K562 (cell line): ENCODE results near the gene NUP35. TPM values are rescaled to one million over a fixed set of nuclear protein-coding genes. Genes with fewer than 3 reads are reported as not detected.

Experiments
- ARID2 ChIP-seq: fragments of 450-650 bp; IDR thresholded peaks from 2 replicates; pipeline ENCODE4 v1.6.1; 2017; ENCODE audit warnings: antibody characterized with exemption, mild to moderate bottlenecking
- ETV1 ChIP-seq: fragments of 450-650 bp; conservative IDR thresholded peaks from 2 replicates; pipeline ENCODE4 v1.6.1; 2016; ENCODE audit warnings: missing genetic modification characterization, control low read depth, low read depth, missing compliant biosample characterization
- FOXK2 ChIP-seq, 2 experiments: fragments of 450-650 bp; IDR thresholded peaks in 1 of 2; conservative IDR thresholded peaks in 1 of 2; 2 replicates each; pipeline ENCODE4 v1.6.1; 2016; ENCODE audit warnings: low read depth in 2 of 2, mild to moderate bottlenecking in 1 of 2
- GABPB1 ChIP-seq: sonication (generic); formaldehyde crosslinking; IDR thresholded peaks from 2 replicates; pipeline ENCODE4 v1.8.0; 2022; ENCODE audit warnings: mild to moderate bottlenecking, missing genetic modification reagents
- POLR2A ChIP-seq: fragments of 450-650 bp; conservative IDR thresholded peaks from 2 replicates; pipeline ENCODE4 v1.6.1; 2016
- POLR2AphosphoS5 ChIP-seq: IDR thresholded peaks from 2 replicates; pipeline ENCODE4 v1.6.1; 2011; ENCODE audit warnings: mild to moderate bottlenecking, low read depth, low read length, moderate library complexity; ENCODE audit not compliant: control insufficient read depth, insufficient read depth
- POU5F1 ChIP-seq: fragments of 150-350 bp; IDR thresholded peaks from 2 replicates; pipeline ENCODE4 v1.6.1; 2014; ENCODE audit warnings: borderline replicate concordance, low read length, low read depth, mild to moderate bottlenecking; ENCODE audit not compliant: partially characterized antibody
- PTRF ChIP-seq: fragments of 450-650 bp; IDR thresholded peaks from 2 replicates; pipeline ENCODE4 v1.6.1; 2016; ENCODE audit warnings: mild to moderate bottlenecking, missing genetic modification characterization, missing compliant biosample characterization
- RERE ChIP-seq: sonication (generic); formaldehyde crosslinking; IDR thresholded peaks from 2 replicates; pipeline ENCODE4 v1.8.0; 2023; ENCODE audit warnings: missing genetic modification reagents, mild to moderate bottlenecking, borderline replicate concordance
- SMAD3 ChIP-seq: fragments of 450-650 bp; formaldehyde crosslinking; conservative IDR thresholded peaks from 2 replicates; pipeline ENCODE4 v1.4.0; 2020; ENCODE audit warnings: mild to moderate bottlenecking
- YY1 ChIP-seq, 3 experiments: IDR thresholded peaks; 2 replicates each; pipeline ENCODE4 v1.6.1; 2011; ENCODE audit warnings: low read length in 2 of 3, mild to moderate bottlenecking in 2 of 3, moderate library complexity in 2 of 3, borderline replicate concordance in 1 of 3, control low read depth in 1 of 3, low read depth in 1 of 3; ENCODE audit not compliant: insufficient read depth in 3 of 3, insufficient replicate concordance in 2 of 3, control insufficient read depth in 1 of 3, insufficient read length in 1 of 3; ENCODE audit errors: extremely low read depth in 1 of 3
- ZKSCAN8 ChIP-seq: fragments of 200-800 bp; sonication (Bioruptor generic); IDR thresholded peaks from 2 replicates; pipeline ENCODE4 v1.6.1; 2016; ENCODE audit warnings: missing genetic modification characterization, missing compliant biosample characterization
- ZMIZ1 ChIP-seq, 2 experiments: fragments of 150-350 bp in 1 of 2; IDR thresholded peaks; 2 replicates each; pipeline ENCODE4 v1.6.1; 2012 to 2016; ENCODE audit warnings: low read depth in 2 of 2, low read length in 2 of 2, mild to moderate bottlenecking in 1 of 2, moderate library complexity in 1 of 2
- ZNF398 ChIP-seq: fragments of 250-450 bp; sonication (Bioruptor Pico); IDR thresholded peaks from 2 replicates; pipeline ENCODE4 v1.8.0; 2021; ENCODE audit warnings: moderate library complexity, mild to moderate bottlenecking, inconsistent platforms
- ZNF695 ChIP-seq: fragments of 450-650 bp; formaldehyde crosslinking; IDR thresholded peaks from 2 replicates; pipeline ENCODE4 v1.4.0; 2020; ENCODE audit warnings: mild to moderate bottlenecking, moderate library complexity
- polyA plus RNA-seq, 8 experiments: library from polyadenylated mRNA; depleted of rRNA in 4 of 8; stranded (reverse) in 5 of 8; unstranded in 3 of 8; fragments of >200 nt; fragmentation: Nextera tagmentation in 2 of 8; fragmentation: Illumina TruSeq in 1 of 8; extraction: Ambion mirVana in 2 of 8; extraction: Trizol in 1 of 8; gene quantifications; 2 replicates each; pipeline versions ENCODE4 v1.2.1 to v1.2.3, GENCODE V29; 2011 to 2014; ENCODE audit warnings: inconsistent platforms in 1 of 8, missing spikeins in 1 of 8
- total RNA-seq, 7 experiments: library from RNA; depleted of rRNA in 6 of 7; stranded (reverse); fragments of >200 nt in 6 of 7; fragmentation: Illumina TruSeq in 2 of 7; extraction: Trizol in 2 of 7; gene quantifications; 2 replicates each; pipeline versions ENCODE4 v1.2.1 to v1.2.3, GENCODE V29; 2011 to 2021; ENCODE audit warnings: low replicate concordance in 1 of 7

NUP35 gene
- total and polyA plus RNA-seq, 9 of the 15 experiments (the other 6 are each of a cell fraction or from before 2014, with no cell fraction given), result 24.5 to 78.2 (median 51.1) TPM

- TF ChIP-seq ZNF398 (no peak), POU5F1 (no peak), ETV1 (tag) (peak; percentile 64), YY1 (IDR thresholded peaks at IDR 0.05; ENCODE audit: borderline replicate concordance in 1 of 3, control insufficient read depth in 1 of 3, extremely low read depth in 1 of 3, insufficient read depth in 3 of 3, insufficient read length in 1 of 3, insufficient replicate concordance in 2 of 3, low read depth in 1 of 3, low read length in 2 of 3) (peak; percentile 97 to 99 (median 99)), PTRF (tag) (no peak), ZKSCAN8 (CRISPR knock-in tag) (no peak), POLR2AphosphoS5 (peak; percentile 68), ARID2 (no peak), ZMIZ1 (IDR thresholded peaks at IDR 0.05; ENCODE audit: low read depth in 2 of 2, low read length in 2 of 2) (no peak; a peak in 1 of 4 replicates), ZNF695 (CRISPR knock-in tag) (no peak), GABPB1 (CRISPR knock-in tag) (peak; percentile 99), RERE (no peak), FOXK2 (conservative IDR thresholded peaks at IDR 0.05 in 1 of 2, IDR thresholded peaks at IDR 0.05 in 1 of 2; ENCODE audit: low read depth in 2 of 2) (peak in 1 of 2 experiments; percentile 30; a peak in 1 of 4 replicates), SMAD3 (CRISPR knock-in tag) (no peak), POLR2A (peak; percentile 95)
These were observed at the start of gene NUP35 (continued) for GRCh38 chr2:183124222-183124956.
